Jurkat, Clone E6-1 (cell line): ENCODE data around the gene P4HA3.
A peak's percentile ranks its signal among the peaks of the same experiment; 100 is the strongest.

Source experiments
- DNase-seq: peaks from one replicate; pipeline ENCODE4 v3.0.0-alpha.2; 2011; ENCODE audit warnings: low read depth, low spot score
- H3K4me3 ChIP-seq: 2 replicates; pipeline ENCODE4 v1.5.1; 2011; ENCODE audit warnings: mild to moderate bottlenecking, low read length, control low read depth, moderate library complexity

The P4HA3 gene

DNA sequence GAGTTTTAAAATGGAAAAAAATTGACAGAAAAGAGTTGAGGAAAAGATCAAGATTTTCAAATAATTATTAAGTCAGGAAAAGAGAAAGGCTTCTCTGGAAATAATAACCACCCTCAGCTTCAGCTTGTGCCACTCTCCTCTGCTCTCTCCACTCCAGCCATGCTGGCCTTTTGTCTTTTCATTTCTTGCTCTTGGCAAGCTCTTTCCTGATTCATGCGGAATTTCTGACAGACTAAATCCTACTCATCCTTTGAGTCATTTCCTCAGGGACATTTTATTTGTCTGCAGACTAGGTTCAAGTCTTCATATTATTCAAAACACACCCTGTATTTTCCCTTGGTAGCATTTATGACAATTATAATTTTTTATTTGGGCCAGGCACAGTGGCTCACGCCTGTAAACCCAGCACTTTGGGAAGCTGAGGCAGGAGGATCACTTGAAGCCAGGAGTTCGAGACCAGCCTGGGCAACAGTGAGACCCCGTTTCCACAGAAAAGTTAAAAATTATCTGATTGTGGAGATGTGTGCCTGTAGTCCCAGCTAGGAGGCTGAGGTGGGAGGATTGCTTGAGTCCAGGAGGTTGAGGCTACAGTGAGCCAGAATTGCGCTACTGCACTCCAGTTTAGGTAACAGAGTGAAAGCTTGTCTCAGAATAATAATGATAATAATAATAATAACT lies 7.8 kb upstream of the P4HA3 start:
- no peak for DNase-seq
- H3K4me3 ChIP-seq: no peak overlapping the region

DNA sequence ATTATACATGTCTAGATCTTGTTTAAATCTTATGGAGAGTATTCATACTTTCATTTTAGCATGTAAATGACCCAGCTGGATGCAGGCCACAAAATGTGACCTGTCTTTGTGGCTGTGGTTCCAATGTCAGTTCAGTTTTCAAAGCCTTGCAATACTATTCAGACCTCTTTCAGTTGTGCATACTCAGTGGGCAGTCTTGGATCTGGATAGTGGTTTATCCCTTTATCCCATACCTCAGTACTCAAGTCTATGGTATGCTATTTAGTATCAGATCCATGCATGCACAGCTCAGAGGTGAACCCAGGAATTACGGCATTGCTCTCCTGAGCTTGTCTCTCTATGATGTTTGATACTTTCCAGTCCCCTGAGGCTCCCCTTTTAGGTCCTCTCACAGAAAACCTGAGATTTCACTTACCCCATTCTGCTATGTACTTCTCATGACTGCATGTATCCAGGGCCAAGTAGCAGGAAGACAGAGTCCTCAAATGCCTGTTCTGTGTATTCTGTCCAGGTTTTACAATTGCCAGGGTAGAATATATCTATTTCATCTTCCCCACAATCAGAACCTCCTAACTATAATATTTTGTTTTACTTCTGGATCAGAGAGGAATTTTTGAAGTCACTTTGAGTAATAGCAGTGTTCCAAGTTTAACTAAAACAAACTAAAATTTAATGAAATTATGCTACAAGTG lies 6.9 kb upstream of the P4HA3 start:
- no peak for DNase-seq
- H3K4me3 ChIP-seq: no peak overlapping the region

DNA sequence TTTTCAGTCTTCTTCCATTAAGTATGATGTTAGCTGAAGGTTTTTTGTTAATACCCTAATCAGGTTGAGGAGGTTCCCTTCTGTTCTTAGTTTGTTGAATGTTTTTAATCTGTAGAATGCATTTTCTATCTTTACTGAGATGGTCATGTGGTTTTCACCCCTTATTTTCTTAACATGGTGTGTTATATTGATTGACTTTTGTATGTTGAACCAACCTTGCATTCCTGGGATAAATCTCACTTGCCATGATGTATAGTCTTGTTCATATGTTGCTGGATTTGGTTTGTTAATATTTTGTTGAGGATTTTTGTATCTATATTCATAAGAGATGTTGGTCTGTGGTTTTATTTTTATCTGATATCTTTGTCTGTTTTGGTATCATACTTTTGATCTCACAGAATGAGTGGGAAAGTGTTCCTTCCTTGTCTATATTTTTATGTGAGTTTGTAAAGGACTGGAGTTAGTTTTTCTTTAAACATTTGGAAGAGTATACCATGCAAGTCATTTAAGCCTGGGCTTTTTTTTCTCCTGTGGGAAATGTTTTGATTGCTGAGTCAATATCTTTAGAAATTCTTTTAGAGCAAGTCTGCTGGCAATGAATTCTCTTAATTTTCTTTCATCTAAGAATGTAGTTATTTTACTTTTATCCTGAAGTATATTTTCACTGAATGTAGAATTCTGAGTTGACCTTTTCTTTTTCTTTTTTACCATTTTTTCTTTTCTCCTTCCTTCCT lies 5.5 kb upstream of the P4HA3 start:
- DNase-seq: no peak
- H3K4me3 ChIP-seq: no peak overlapping the region

DNA sequence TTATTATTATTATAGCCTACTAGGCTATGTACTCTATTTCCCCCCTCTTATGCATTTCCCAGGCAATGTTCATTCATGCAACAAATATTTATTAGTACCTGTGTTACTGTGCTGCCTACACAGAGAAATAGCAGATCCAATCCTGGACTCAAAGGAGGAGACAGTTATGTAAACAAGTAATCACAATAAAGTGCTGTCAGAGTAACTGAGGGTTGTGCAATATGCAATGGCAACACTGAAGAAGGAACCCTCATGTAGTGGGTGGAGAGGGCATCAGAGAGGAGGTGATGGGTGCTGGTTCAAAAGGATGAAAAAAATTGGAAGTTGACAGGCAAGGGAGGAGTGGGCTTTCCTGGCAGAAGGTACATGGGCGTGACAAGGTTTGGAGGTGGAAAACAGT lies 886 bp upstream of the P4HA3 start:
- DNase-seq: no peak
- no peak overlapping the region for H3K4me3 ChIP-seq

DNA sequence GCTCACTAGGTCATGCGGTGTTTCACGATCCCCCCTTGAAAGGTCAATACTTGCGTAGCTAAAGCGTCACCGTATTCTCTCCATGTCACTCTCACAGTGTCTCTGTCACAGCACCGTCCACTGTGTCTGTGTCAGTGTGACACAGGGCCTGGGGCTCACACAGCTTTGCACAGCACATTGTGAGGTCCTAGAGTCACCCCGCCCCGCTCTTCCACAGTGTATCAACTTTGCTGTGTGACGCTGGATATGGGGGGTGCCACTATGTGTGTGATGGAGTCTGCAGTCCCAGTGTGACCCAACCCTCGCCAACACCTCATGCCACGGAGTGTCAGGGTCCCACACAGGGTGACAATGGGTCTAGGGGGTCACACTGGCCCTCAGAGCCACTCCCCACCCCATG lies 583 bp downstream of the P4HA3 start:
- no peak overlapping the region for H3K4me3 ChIP-seq
- DNase-seq: no peak

DNA sequence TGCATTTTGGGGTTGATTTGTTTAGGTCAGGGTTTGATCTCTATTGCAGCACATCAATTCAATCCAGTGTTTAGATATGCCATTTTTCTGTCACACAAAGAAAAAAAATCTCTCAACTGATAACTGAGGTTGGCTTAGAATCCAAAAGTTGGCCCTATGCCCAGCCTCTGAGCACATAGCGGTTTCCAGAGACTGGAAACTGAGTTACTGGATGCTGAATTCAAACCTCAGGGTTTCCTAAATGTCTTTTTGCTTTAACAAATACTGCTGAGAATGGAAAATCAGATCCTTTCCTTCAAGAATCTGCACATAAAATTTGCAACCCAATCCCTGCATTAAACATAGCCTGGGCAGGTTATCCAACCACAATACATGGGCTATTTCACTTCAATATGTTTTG lies 4.0 kb downstream of the P4HA3 start:
- no peak overlapping the region for H3K4me3 ChIP-seq
- DNase-seq: peak; percentile 62

DNA sequence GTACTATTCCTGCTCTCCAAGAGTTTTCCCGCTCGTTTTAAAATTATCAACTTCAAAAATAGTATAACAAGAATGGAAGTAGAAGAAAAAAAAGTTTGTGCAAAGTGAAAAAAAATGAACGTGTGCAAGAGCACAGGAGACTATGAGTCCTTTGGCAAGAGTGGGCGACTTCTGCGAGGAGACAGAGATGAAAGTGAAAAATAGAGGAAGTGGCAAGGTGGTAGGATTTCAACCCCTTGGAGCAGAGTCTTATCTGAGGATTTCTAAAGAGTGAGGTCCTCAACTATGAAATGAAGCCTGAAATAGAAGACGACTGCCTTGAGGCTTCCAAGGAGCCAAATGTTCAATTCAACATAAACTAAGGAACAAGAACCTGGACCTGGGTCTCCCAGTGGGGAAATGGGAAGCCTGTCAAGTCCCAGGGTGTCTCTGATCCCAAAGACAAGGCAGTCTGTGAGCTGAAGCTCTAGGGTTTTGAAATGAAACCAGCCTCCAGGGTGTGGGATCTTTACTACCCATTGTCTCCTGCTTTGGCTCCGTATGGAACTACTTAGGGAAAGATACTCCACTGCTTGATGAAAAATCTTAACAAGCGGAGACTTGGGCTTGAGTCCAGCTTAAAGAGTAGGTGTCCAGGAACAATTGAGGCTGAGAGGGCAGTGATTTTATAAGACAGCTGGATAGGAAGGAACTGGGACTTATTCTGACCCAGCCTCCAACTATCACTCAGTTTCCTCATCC lies 4.8 kb downstream of the P4HA3 start:
- peak; percentile 50 for DNase-seq
- no peak overlapping the region for H3K4me3 ChIP-seq

DNA sequence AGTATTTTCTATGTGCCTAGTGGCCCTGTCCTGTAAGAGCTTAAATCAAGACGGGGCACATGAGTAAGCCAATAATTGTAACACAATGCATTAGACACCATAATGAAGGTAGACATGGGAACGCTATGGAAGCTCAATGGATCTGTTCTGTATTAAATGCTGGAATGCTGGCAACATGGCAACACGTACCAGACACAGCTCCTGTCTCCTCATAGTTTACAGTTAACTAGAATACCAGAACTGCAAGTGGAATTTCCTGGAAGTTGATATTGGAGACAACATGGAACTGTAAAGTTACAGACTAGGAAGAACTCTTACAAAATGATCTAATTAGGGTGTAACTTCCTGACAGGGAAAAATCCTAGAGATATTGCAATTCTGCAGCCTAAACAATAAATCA lies 12.4 kb downstream of the P4HA3 start:
- no peak for DNase-seq
- no peak overlapping the region for H3K4me3 ChIP-seq

DNA sequence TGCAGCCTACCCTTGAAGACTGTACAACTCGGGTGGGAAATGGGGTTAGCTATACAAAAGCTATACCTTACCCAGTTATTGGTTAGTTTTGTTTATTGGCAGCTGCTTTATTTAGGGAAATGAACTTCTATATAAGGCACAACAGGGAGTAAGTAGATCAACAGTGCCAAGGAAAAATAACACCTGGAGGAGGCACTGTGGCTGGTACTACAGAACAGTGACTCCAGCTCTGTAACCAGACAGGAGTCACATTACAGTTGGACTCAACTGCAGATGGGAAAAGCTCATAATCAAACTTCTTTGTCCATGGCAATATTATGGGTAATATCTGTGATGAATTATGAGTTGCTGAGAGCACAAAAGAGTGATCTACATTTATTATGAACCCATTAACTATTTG lies 14.0 kb downstream of the P4HA3 start:
- DNase-seq: no peak
- no peak overlapping the region for H3K4me3 ChIP-seq

DNA sequence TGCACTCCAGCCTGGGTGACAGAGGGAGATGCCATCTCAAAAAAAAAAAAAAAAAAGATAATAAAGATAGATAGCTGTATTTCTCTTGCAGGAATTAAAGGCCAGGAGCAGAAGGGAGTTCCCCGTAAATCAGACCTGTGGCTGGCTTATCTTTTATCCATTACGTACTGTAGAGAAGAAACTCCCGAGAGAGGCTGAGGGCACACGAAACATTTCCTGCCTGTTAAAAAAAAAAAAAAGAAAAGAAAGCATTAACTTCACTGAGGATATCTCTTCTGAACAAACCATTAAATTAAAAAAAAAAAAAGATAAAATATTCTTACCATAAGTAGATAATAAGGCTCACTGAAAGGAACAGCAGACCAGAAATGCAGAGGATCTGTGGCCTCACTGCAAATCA lies 22.5 kb downstream of the P4HA3 start:
- no peak for DNase-seq
- H3K4me3 ChIP-seq: no peak overlapping the region

DNA sequence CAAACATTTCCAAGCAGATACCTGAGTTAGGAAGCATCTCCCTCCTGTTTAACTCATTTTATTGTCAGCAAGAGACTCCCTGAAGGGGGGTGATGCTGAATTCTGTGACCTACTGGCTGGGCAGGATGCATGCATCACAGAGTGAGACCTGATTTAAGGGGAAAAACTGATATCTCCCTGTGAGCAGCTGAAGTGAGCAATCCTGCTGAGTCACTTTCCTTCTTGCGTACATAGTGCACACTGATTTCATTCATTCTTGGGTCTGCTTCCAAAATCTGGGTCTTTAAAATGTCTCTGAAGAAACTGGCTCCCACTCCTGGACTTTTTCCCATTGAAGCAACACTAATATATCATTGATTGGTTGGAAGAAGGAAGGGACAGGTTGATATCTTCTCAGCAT lies 23.3 kb downstream of the P4HA3 start:
- no peak for DNase-seq
- no peak overlapping the region for H3K4me3 ChIP-seq

DNA sequence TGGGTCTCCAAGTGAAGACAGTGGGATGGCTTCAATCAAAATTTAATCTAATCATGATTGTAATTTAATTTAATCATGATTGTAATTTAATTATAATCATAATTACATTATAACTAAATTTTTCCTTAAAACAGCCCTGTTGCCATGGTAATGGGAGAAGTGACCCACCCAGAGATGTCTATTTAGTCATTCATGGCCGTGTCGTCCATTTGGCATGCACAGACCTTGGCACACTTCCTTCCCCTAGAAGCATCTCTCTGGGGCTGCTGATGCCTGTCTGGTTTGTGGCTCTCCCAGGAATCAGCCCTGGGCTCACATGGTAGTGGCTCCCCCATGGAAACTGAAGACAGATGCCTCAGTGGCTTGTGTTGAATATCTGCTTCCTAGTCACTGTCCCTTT lies 27.0 kb downstream of the P4HA3 start:
- DNase-seq: no peak
- H3K4me3 ChIP-seq: no peak overlapping the region

DNA sequence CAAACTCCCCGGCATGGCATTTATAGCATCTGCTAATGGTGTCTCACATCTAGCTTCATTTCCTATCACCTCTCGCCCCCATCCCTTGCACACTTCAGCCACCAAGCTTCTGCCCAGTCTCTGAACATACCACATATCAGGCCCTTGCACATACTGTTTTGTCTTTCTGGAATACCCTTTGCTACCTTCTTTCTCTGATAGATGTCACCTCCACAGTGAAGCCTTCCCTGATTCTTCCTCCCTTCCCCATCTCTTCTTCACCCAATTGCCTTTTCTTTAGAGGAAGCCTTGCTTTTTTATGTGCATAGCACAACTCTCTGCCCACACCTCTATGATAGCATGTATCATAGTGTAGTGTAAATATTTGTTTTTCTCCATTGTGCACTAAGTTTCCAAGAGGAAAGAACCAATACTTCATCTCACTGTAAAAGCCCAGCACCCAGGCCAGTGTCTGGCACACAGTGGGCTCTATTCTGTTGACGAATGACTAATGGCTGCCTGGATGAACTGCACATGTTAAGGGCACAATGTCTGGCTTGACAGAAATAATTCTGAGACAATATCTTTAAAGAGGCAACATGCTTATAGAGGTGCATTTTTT lies 27.8 kb downstream of the P4HA3 start:
- no peak overlapping the region for H3K4me3 ChIP-seq
- DNase-seq: no peak

DNA sequence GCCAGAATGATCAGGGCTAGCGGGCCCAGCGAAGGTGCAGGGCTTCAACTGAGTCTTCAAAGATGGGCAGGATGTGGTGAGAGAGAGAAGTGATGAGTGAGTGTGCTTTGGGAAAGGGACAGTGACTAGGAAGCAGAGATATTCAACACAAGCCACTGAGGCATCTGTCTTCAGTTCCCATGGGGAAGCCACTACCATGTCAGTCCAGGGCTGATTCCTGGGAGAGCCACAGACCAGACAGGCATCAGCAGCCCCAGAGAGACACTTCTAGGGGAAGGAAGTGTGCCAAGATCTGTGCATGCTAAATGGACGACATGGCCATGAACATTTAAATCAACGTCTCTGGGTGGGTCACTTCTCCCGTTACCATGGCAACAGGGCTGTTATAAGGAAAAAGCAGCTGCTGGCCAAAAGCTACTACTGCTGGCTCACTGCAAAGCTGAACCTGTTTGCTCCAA lies 28.5 kb downstream of the P4HA3 start:
- DNase-seq: peak; percentile 44
- no peak overlapping the region for H3K4me3 ChIP-seq

DNA sequence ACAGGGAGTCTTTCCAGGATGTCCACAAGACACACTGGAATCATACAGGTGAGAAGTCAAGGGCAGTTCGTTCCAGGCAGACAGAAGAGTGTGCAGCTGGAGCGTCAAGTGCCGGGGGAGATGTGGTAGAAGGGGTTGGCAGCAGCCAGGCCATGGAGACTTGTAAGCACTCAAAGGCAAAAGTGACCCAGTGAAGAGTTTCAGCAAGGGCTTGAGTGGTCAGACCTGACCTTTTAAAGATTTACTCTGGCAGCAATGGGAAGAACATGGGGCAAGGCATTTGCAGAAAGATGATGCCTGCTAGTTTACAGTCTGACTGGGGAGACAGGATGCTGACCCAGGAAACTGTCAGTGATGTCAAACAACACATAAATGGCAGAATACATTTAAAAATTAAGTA lies 29.0 kb downstream of the P4HA3 start:
- no peak for DNase-seq
- no peak overlapping the region for H3K4me3 ChIP-seq

DNA sequence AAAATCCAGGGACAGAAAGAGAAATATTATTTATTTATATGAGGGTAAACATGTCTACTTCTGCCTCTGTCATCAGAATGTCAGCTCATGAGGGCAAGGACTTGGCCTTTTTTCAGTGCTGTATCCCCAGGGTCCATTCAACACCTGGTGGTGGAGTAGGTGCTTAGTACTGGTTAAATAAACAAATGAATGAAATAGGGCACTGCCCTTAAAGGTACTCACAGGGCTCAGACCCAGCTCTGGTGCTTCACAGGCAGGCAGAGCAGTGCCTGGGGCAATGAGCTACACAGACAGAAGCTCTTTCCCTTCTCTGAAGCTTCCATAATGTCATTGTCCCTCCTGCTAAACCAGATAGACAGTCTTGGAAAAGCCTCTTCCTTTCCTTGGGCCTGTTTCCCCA lies 30.9 kb downstream of the P4HA3 start:
- DNase-seq: no peak
- no peak overlapping the region for H3K4me3 ChIP-seq

DNA sequence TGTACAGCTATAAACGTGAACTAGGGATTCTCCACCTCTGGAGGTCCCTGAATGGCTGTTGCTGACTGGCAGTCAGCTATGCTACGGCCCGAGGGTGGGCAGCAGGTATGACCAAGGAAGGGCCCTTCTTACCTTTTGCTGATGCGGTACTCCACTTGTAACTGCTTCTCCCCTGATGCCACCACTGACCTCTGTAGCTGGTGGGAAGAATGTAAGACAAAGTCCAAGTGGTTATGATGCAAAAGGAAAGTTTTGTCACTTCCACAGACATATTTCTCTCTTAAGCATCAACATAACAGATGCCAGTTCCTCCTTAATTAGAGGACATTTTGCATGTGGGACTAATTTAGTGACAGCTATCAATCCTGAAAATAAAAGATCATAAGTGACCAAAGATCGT lies 32.2 kb downstream of the P4HA3 start:
- H3K4me3 ChIP-seq: no peak overlapping the region
- no peak for DNase-seq

DNA sequence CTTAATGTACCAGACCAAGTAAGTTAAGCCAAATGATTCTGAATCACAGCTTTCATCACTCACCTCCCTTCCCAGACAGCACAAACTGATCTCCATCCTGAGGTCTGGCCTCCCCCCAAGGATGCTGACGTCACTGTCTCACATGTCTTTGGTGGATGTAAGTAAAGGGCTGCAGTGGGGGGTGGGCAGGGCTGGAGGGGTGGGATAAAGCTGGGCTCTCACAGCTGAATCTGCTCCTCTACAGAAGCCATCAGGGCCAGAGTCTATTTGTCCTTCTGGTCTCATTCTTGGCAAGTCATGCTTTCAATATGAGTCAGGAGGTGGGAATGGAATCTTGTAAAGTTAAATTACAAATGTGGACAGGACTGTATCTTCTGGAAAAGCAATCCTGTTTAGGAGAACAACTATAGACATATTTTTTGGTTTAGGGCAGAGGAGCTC lies 32.7 kb downstream of the P4HA3 start:
- no peak overlapping the region for H3K4me3 ChIP-seq
- no peak for DNase-seq

DNA sequence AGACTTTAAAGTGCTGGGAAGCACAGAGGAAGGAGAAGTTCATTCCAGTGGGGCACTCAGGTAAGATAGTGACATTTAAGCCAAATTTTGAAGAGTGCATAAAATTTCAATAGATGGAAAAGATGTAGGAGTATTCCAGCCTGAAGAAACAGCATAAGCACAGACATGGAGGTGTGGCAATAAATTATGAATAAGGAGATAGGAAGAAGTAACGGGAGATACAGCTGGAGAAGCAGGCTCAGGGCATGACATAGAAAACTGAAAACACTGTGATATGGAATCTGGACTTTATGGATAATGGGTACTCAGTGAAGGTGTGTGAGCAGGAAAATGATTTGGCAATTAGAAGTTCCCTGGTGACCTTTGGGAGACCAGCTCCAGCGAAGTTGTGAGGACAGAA lies 33.3 kb downstream of the P4HA3 start:
- DNase-seq: no peak
- H3K4me3 ChIP-seq: no peak overlapping the region
